Fibroblast of lung (primary cell): ENCODE results near the gene SIRT4. TPM values are rescaled to one million over a fixed set of nuclear protein-coding genes. Genes with fewer than 3 reads are reported as not detected.

ENCODE experiments used
- DNase-seq, 2 donors: peaks; one replicate each; pipeline versions ENCODE4 v3.0.0 to v3.0.0-alpha.2; 2010; ENCODE audit warnings: low read depth in 2 of 2
- H2AFZ ChIP-seq: 2 replicates; pipeline ENCODE4 v1.5.1; 2012; ENCODE audit warnings: low read length, control low read depth, inconsistent platforms
- H3K27ac ChIP-seq: 2 replicates; pipeline ENCODE4 v1.5.1; 2011; ENCODE audit warnings: low read length, control low read depth; ENCODE audit not compliant: insufficient read depth
- H3K27me3 ChIP-seq: 2 replicates; pipeline ENCODE4 v1.5.1; 2011; ENCODE audit warnings: mild to moderate bottlenecking, low read length; ENCODE audit not compliant: control insufficient read depth, insufficient read depth
- H3K36me3 ChIP-seq: 2 replicates; pipeline ENCODE4 v1.5.1; 2011; ENCODE audit warnings: low read length; ENCODE audit not compliant: control insufficient read depth, insufficient read depth
- H3K4me1 ChIP-seq: 2 replicates; pipeline ENCODE4 v1.5.1; 2011; ENCODE audit warnings: low read length; ENCODE audit not compliant: control insufficient read depth, insufficient read depth; ENCODE audit errors: extremely low read depth
- H3K4me2 ChIP-seq: 2 replicates; pipeline ENCODE4 v1.5.1; 2011; ENCODE audit warnings: low read length, control low read depth; ENCODE audit not compliant: insufficient read depth; ENCODE audit errors: extremely low read depth
- H3K4me3 ChIP-seq, 4 experiments: fragments of 200-600 bp in 1 of 4; sonication (generic) in 1 of 4; replicated peaks in 1 of 4; 2 replicates each; pipeline ENCODE4 v1.5.1; 2011 to 2016; ENCODE audit warnings: low read length in 4 of 4, low read depth in 3 of 4, mild to moderate bottlenecking in 3 of 4, control low read depth in 2 of 4, inconsistent platforms in 1 of 4, mixed read lengths in 1 of 4; ENCODE audit not compliant: insufficient read depth in 1 of 4; ENCODE audit errors: control extremely low read depth in 1 of 4
- H3K79me2 ChIP-seq: 2 replicates; pipeline ENCODE4 v1.5.1; 2012; ENCODE audit warnings: mild to moderate bottlenecking, low read length, inconsistent platforms; ENCODE audit not compliant: control insufficient read depth, insufficient read depth
- H3K9ac ChIP-seq: 2 replicates; pipeline ENCODE4 v1.5.1; 2011; ENCODE audit warnings: mild to moderate bottlenecking, low read length, control low read depth; ENCODE audit not compliant: insufficient read depth
- H3K9me3 ChIP-seq: 2 replicates; pipeline ENCODE4 v1.5.1; 2012; ENCODE audit warnings: low read depth, low read length; ENCODE audit not compliant: control insufficient read depth, insufficient read depth
- H4K20me1 ChIP-seq: 2 replicates; pipeline ENCODE4 v1.5.1; 2011; ENCODE audit warnings: low read length; ENCODE audit not compliant: control insufficient read depth, insufficient read depth; ENCODE audit errors: extremely low read depth
- EZH2 ChIP-seq: IDR thresholded peaks from 2 replicates; pipeline ENCODE4 v1.5.1; 2012; ENCODE audit warnings: low read length, control low read depth, mild to moderate bottlenecking; ENCODE audit errors: missing control alignments
- polyA plus RNA-seq, 2 donors: library from polyadenylated mRNA; depleted of rRNA in 1 of 2; stranded (reverse) in 1 of 2; unstranded in 1 of 2; fragments of >200 nt; gene quantifications; 2 replicates each; pipeline ENCODE4 v1.2.1, GENCODE V29; 2011 to 2012; ENCODE audit warnings: missing spikeins in 1 of 2
- total RNA-seq: library from RNA; depleted of rRNA; stranded (reverse); fragments of >200 nt; gene quantifications from 2 replicates; pipeline ENCODE4 v1.2.1, GENCODE V29; 2014
- TF ChIP-seq, protein P1 (sequence below), 2 donors: IDR thresholded peaks in 1 of 2; conservative IDR thresholded peaks in 1 of 2; 1 replicate in 1 of 2; 2 replicates in 1 of 2; pipeline ENCODE4 v1.5.1; 2011 to 2012; ENCODE audit warnings: low read length in 2 of 2, control low read depth in 1 of 2, inconsistent platforms in 1 of 2, low read depth in 1 of 2, mild to moderate bottlenecking in 1 of 2

Gene SIRT4
- total and polyA plus RNA-seq, 2 donors (not counting 1 experiment from before 2014, with no cell fraction given): 1.2 to 2.5 TPM

DNA sequence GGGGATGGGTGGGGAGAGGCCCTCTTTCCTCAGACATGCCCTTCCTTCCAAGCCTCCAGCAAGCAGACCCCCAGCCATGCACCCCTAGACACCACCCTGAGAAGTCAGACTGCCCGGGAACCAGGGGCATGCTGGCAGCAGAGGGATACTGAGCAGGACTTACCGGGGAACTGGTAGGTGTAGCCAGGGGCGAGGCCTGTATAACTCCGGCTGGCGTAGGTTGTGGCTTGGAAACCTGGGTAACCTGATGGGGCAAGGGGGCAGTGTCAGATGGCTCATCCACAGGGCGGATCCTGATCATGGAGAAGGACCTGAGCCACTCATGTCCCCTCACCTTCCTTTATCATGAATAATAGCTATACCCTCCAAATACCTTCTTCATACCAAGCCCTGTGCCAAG lies 51.0 kb downstream of the SIRT4 start:
- TF ChIP-seq EZH2: no peak
- TF ChIP-seq, protein P1, sequence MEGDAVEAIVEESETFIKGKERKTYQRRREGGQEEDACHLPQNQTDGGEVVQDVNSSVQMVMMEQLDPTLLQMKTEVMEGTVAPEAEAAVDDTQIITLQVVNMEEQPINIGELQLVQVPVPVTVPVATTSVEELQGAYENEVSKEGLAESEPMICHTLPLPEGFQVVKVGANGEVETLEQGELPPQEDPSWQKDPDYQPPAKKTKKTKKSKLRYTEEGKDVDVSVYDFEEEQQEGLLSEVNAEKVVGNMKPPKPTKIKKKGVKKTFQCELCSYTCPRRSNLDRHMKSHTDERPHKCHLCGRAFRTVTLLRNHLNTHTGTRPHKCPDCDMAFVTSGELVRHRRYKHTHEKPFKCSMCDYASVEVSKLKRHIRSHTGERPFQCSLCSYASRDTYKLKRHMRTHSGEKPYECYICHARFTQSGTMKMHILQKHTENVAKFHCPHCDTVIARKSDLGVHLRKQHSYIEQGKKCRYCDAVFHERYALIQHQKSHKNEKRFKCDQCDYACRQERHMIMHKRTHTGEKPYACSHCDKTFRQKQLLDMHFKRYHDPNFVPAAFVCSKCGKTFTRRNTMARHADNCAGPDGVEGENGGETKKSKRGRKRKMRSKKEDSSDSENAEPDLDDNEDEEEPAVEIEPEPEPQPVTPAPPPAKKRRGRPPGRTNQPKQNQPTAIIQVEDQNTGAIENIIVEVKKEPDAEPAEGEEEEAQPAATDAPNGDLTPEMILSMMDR (conservative IDR thresholded peaks at IDR 0.05 in 1 of 2, IDR thresholded peaks at IDR 0.05 in 1 of 2; ENCODE audit: low read depth in 1 of 2, low read length in 2 of 2): no peak
- Histone ChIP-seq H3K79me2 (no peaks in the 10 kb centered on the region), H3K4me1 (no peaks in the 10 kb centered on the region), H3K27ac (no peak overlapping the region), H2AFZ (no peak overlapping the region), H3K9me3 (no peaks in the 10 kb centered on the region), H3K9ac (no peak overlapping the region), H3K27me3 (no peaks in the 10 kb centered on the region), H3K4me2 (no peak overlapping the region), H3K36me3 (no peaks in the 10 kb centered on the region), H3K4me3 (no peak overlapping the region), H4K20me1 (no peaks in the 10 kb centered on the region)
- no peak for DNase-seq

- Histone ChIP-seq H3K27ac (no peak overlapping the region), H3K79me2 (no peaks in the 10 kb centered on the region), H3K27me3 (no peaks in the 10 kb centered on the region), H3K4me3 (no peak overlapping the region), H2AFZ (no peak overlapping the region), H3K9ac (no peak overlapping the region), H3K4me1 (no peaks in the 10 kb centered on the region), H4K20me1 (no peaks in the 10 kb centered on the region), H3K4me2 (no peak overlapping the region), H3K36me3 (no peaks in the 10 kb centered on the region), H3K9me3 (no peaks in the 10 kb centered on the region)
- no peak for DNase-seq
- no peak for TF ChIP-seq EZH2
- TF ChIP-seq, protein P1 (conservative IDR thresholded peaks at IDR 0.05 in 1 of 2, IDR thresholded peaks at IDR 0.05 in 1 of 2; ENCODE audit: low read depth in 1 of 2, low read length in 2 of 2): no peak
Observed at GRCh38 chr12:120353556-120354317, 51.6 kb downstream of the SIRT4 start.

GRCh38 chr12:120356567-120357030 lies 54.5 kb downstream of the SIRT4 start:
- no peak for TF ChIP-seq EZH2
- TF ChIP-seq, protein P1 (conservative IDR thresholded peaks at IDR 0.05 in 1 of 2, IDR thresholded peaks at IDR 0.05 in 1 of 2; ENCODE audit: low read depth in 1 of 2, low read length in 2 of 2): peak; percentile 87 to 88
- Histone ChIP-seq H4K20me1 (no peaks in the 10 kb centered on the region), H3K36me3 (no peaks in the 10 kb centered on the region), H3K79me2 (no peaks in the 10 kb centered on the region), H3K27ac (no peak overlapping the region), H3K27me3 (no peaks in the 10 kb centered on the region), H3K4me1 (no peaks in the 10 kb centered on the region), H3K4me2 (no peak overlapping the region), H3K9me3 (no peaks in the 10 kb centered on the region), H2AFZ (no peak overlapping the region), H3K4me3 (no peak overlapping the region), H3K9ac (no peak overlapping the region)
- DNase-seq: peak; percentile 80 to 97
